ENCODE measurements around the gene ALG11.
"Not testable (repeated sequence)": the region's sequence is repeated elsewhere in the genome, so short reads cannot be mapped to it uniquely, and the experiment has no call there.

The ALG11 gene

GRCh38 chr13:51978796-51979556 lies 33.2 kb upstream of the ALG11 start:
- no peaks in the 10 kb centered on the region for H3F3A ChIP-seq (ENCODE audit: low read depth)
- TF ChIP-seq EZH2phosphoT487 (IDR thresholded peaks at IDR 0.05; ENCODE audit: borderline replicate concordance) (no peak), CTCF (conservative IDR thresholded peaks at IDR 0.05; ENCODE audit: low read length) (no peak)
- no peaks in the 10 kb centered on the region for H3K79me2 ChIP-seq (ENCODE audit: insufficient read depth, low read length)
- H4K20me1 ChIP-seq (ENCODE audit: insufficient read depth, low read length, poor library complexity, severe bottlenecking), result no peaks in the 10 kb centered on the region
- no peak overlapping the region for H3K4me3 ChIP-seq (ENCODE audit: low read length, poor library complexity, severe bottlenecking)
- H2AFZ ChIP-seq (ENCODE audit: low read length), result peak overlapping the region; percentile 57; the same call in 1 of the 2 replicates
- H3K4me2 ChIP-seq (ENCODE audit: low read depth, low read length, poor library complexity, severe bottlenecking), result no peak overlapping the region
- H3K9ac ChIP-seq (ENCODE audit: low read depth, low read length, poor library complexity, severe bottlenecking), result no peak overlapping the region
- no peaks in the 10 kb centered on the region for H3K4me1 ChIP-seq (ENCODE audit: insufficient read depth, low read length, poor library complexity, severe bottlenecking)
- no peaks in the 10 kb centered on the region for H3K9me3 ChIP-seq (ENCODE audit: insufficient read depth, low read depth, low read length)
- no peaks in the 10 kb centered on the region for H3K9me2 ChIP-seq (replicated peaks; ENCODE audit: low read depth, low read length)
- H3K36me3 ChIP-seq (ENCODE audit: insufficient read depth, low read length), result no peaks in the 10 kb centered on the region; the same call in 1 of the 2 replicates
- H3K27me3 ChIP-seq (ENCODE audit: insufficient read depth, low read length, poor library complexity, severe bottlenecking), result no peaks in the 10 kb centered on the region

GRCh38 chr13:51980908-51981307 lies 31.3 kb upstream of the ALG11 start:
- no peak for TF ChIP-seq EZH2phosphoT487 (IDR thresholded peaks at IDR 0.05; ENCODE audit: borderline replicate concordance)
- no peak for TF ChIP-seq CTCF (conservative IDR thresholded peaks at IDR 0.05; ENCODE audit: low read length)
- no peaks in the 10 kb centered on the region for H4K20me1 ChIP-seq (ENCODE audit: insufficient read depth, low read length, poor library complexity, severe bottlenecking)
- H2AFZ ChIP-seq (ENCODE audit: low read length), result no peak overlapping the region
- H3K4me2 ChIP-seq (ENCODE audit: low read depth, low read length, poor library complexity, severe bottlenecking), result no peak overlapping the region
- H3K9me3 ChIP-seq (ENCODE audit: insufficient read depth, low read depth, low read length), result no peaks in the 10 kb centered on the region
- no peak overlapping the region for H3K9ac ChIP-seq (ENCODE audit: low read depth, low read length, poor library complexity, severe bottlenecking)
- H3K4me1 ChIP-seq (ENCODE audit: insufficient read depth, low read length, poor library complexity, severe bottlenecking), result no peaks in the 10 kb centered on the region
- no peaks in the 10 kb centered on the region; the same call in 1 of the 2 replicates for H3K36me3 ChIP-seq (ENCODE audit: insufficient read depth, low read length)
- no peaks in the 10 kb centered on the region for H3F3A ChIP-seq (ENCODE audit: low read depth)
- H3K9me2 ChIP-seq (replicated peaks; ENCODE audit: low read depth, low read length), result no peaks in the 10 kb centered on the region
- no peak overlapping the region for H3K4me3 ChIP-seq (ENCODE audit: low read length, poor library complexity, severe bottlenecking)
- H3K79me2 ChIP-seq (ENCODE audit: insufficient read depth, low read length), result no peaks in the 10 kb centered on the region
- H3K27me3 ChIP-seq (ENCODE audit: insufficient read depth, low read length, poor library complexity, severe bottlenecking), result no peaks in the 10 kb centered on the region

- Histone ChIP-seq H3K79me2 (ENCODE audit: insufficient read depth, low read length) (no peaks in the 10 kb centered on the region), H3K9ac (ENCODE audit: low read depth, low read length, poor library complexity, severe bottlenecking) (no peak overlapping the region), H2AFZ (ENCODE audit: low read length) (no peak overlapping the region), H3K4me2 (ENCODE audit: low read depth, low read length, poor library complexity, severe bottlenecking) (no peak overlapping the region), H3K4me3 (ENCODE audit: low read length, poor library complexity, severe bottlenecking) (no peak overlapping the region), H3K4me1 (ENCODE audit: insufficient read depth, low read length, poor library complexity, severe bottlenecking) (no peaks in the 10 kb centered on the region), H4K20me1 (ENCODE audit: insufficient read depth, low read length, poor library complexity, severe bottlenecking) (no peaks in the 10 kb centered on the region), H3K9me2 (replicated peaks; ENCODE audit: low read depth, low read length) (no peaks in the 10 kb centered on the region), H3K9me3 (ENCODE audit: insufficient read depth, low read depth, low read length) (no peaks in the 10 kb centered on the region), H3F3A (ENCODE audit: low read depth) (no peaks in the 10 kb centered on the region), H3K27me3 (ENCODE audit: insufficient read depth, low read length, poor library complexity, severe bottlenecking) (no peaks in the 10 kb centered on the region), H3K36me3 (ENCODE audit: insufficient read depth, low read length) (no peaks in the 10 kb centered on the region; the same call in 1 of the 2 replicates)
- no peak for TF ChIP-seq CTCF (conservative IDR thresholded peaks at IDR 0.05; ENCODE audit: low read length)
Measured at GRCh38 chr13:51981355-51981754, 30.8 kb upstream of the ALG11 start.

GRCh38 chr13:51983292-51983691 lies 28.9 kb upstream of the ALG11 start:
- H3K4me1 ChIP-seq (ENCODE audit: insufficient read depth, low read length, poor library complexity, severe bottlenecking); H3K4me3 ChIP-seq (ENCODE audit: low read length, poor library complexity, severe bottlenecking); H3K9me3 ChIP-seq (ENCODE audit: insufficient read depth, low read depth, low read length); H3K36me3 ChIP-seq (ENCODE audit: insufficient read depth, low read length); H2AFZ ChIP-seq (ENCODE audit: low read length); H3K27me3 ChIP-seq (ENCODE audit: insufficient read depth, low read length, poor library complexity, severe bottlenecking); H4K20me1 ChIP-seq (ENCODE audit: insufficient read depth, low read length, poor library complexity, severe bottlenecking); H3F3A ChIP-seq (ENCODE audit: low read depth); H3K79me2 ChIP-seq (ENCODE audit: insufficient read depth, low read length); H3K9me2 ChIP-seq (replicated peaks; ENCODE audit: low read depth, low read length); H3K4me2 ChIP-seq (ENCODE audit: low read depth, low read length, poor library complexity, severe bottlenecking); H3K9ac ChIP-seq (ENCODE audit: low read depth, low read length, poor library complexity, severe bottlenecking): not testable (repeated sequence)

GRCh38 chr13:51984904-51985303 lies 27.3 kb upstream of the ALG11 start:
- H3K36me3 ChIP-seq (ENCODE audit: insufficient read depth, low read length); H3K27me3 ChIP-seq (ENCODE audit: insufficient read depth, low read length, poor library complexity, severe bottlenecking); H3K79me2 ChIP-seq (ENCODE audit: insufficient read depth, low read length); H3F3A ChIP-seq (ENCODE audit: low read depth); H2AFZ ChIP-seq (ENCODE audit: low read length); H3K4me2 ChIP-seq (ENCODE audit: low read depth, low read length, poor library complexity, severe bottlenecking); H3K4me1 ChIP-seq (ENCODE audit: insufficient read depth, low read length, poor library complexity, severe bottlenecking); H3K9me2 ChIP-seq (replicated peaks; ENCODE audit: low read depth, low read length); H3K9me3 ChIP-seq (ENCODE audit: insufficient read depth, low read depth, low read length); H4K20me1 ChIP-seq (ENCODE audit: insufficient read depth, low read length, poor library complexity, severe bottlenecking); H3K4me3 ChIP-seq (ENCODE audit: low read length, poor library complexity, severe bottlenecking); H3K9ac ChIP-seq (ENCODE audit: low read depth, low read length, poor library complexity, severe bottlenecking): not testable (repeated sequence)

All from Loucy (cell line).